GM12878 (cell line): Measurements from ENCODE around the gene SOST. TPM values are rescaled to one million over a fixed set of nuclear protein-coding genes. Genes with fewer than 3 reads are reported as not detected.

Experiments
- ATAC-seq: fragments of 200-7000 bp; cut with Tn5 transposase; 3 replicates; pipeline ENCODE4 v1.9.1; 2020; ENCODE audit warnings: mild to moderate bottlenecking, moderate library complexity
- BruUV-seq: library from RNA; stranded (reverse); fragments of 400-500 nt; replicated peaks from 2 replicates; lab custom pipeline; 2021; lab: Mats Ljungman, UMichigan
- CTCF ChIA-PET: fragments of 300-600 bp; sonication (Branson Sonifier 250); formaldehyde crosslinking; extraction: SDS; loops from one replicate; lab custom pipeline; 2021; ENCODE audit warnings: inconsistent platforms; lab: Yijun Ruan, JAX
- POLR2A ChIA-PET: fragments of 350-600 bp; formaldehyde crosslinking; extraction: SDS; loops from one replicate; lab custom pipeline; 2021; ENCODE audit warnings: inconsistent platforms; lab: Charles Lee
- RAD21 ChIA-PET: fragments of 300-600 bp; sonication (Branson Sonifier 250); formaldehyde crosslinking; loops from one replicate; lab custom pipeline; 2023; ENCODE audit warnings: antibody characterized with exemption; ENCODE audit not compliant: unreplicated experiment; lab: Charles Lee
- SMC1A ChIA-PET: fragments of 300-600 bp; sonication (Branson Sonifier 250); formaldehyde crosslinking; loops from one replicate; lab custom pipeline; 2023; ENCODE audit not compliant: unreplicated experiment, uncharacterized antibody; lab: Charles Lee
- DNase-seq: peaks from one replicate; pipeline ENCODE4 v3.0.0-alpha.2; 2011; ENCODE audit warnings: low read depth, low spot score
- FAIRE-seq: peaks from 3 replicates; lab custom pipeline; 2011; peaks lifted over from hg19 to GRCh38; lab: Jason Lieb, UNC
- H2AFZ ChIP-seq: 2 replicates; pipeline ENCODE4 v1.6.0; 2011; ENCODE audit warnings: low read depth, low read length, control low read depth; ENCODE audit not compliant: control insufficient read depth
- H3K27ac ChIP-seq: 2 replicates; pipeline ENCODE4 v1.5.1; 2011; ENCODE audit warnings: control low read depth; ENCODE audit not compliant: control insufficient read depth, insufficient read depth
- H3K27me3 ChIP-seq, 2 experiments: replicated peaks in 1 of 2; 2 replicates each; pipeline versions ENCODE4 v1.6.0 to v1.6.1; 2011; ENCODE audit warnings: low read length in 1 of 2; ENCODE audit not compliant: control insufficient read depth in 2 of 2, insufficient read depth in 2 of 2
- H3K36me3 ChIP-seq, 2 experiments: 2 replicates each; pipeline ENCODE4 v1.5.1; 2011; ENCODE audit warnings: low read length in 1 of 2; ENCODE audit not compliant: control insufficient read depth in 2 of 2, insufficient read depth in 2 of 2
- H3K4me1 ChIP-seq: 2 replicates; pipeline ENCODE4 v1.6.1; 2011; ENCODE audit warnings: mild to moderate bottlenecking, low read length, moderate library complexity, mixed read lengths; ENCODE audit not compliant: control insufficient read depth, insufficient read depth
- H3K4me2 ChIP-seq: 2 replicates; pipeline ENCODE4 v1.6.0; 2011; ENCODE audit warnings: control low read depth; ENCODE audit not compliant: control insufficient read depth, insufficient read depth
- H3K4me3 ChIP-seq: fragments of 200-600 bp; sonication (generic); 2 replicates; pipeline ENCODE4 v1.5.1; 2016
- H3K79me2 ChIP-seq: 2 replicates; pipeline ENCODE4 v1.6.0; 2011; ENCODE audit warnings: low read length; ENCODE audit not compliant: control insufficient read depth, insufficient read depth
- H3K9ac ChIP-seq: 2 replicates; pipeline ENCODE4 v1.8.0; 2011; ENCODE audit warnings: low read length, control low read depth, mixed read lengths; ENCODE audit not compliant: control insufficient read depth, insufficient read depth
- H3K9me3 ChIP-seq: replicated peaks from 3 replicates; pipeline ENCODE4 v1.5.1; 2011; ENCODE audit warnings: mild to moderate bottlenecking, low read length; ENCODE audit not compliant: control insufficient read depth, insufficient read depth
- H4K20me1 ChIP-seq: 2 replicates; pipeline ENCODE4 v1.6.0; 2011; ENCODE audit not compliant: control insufficient read depth, insufficient read depth
- ATF2 ChIP-seq: IDR thresholded peaks from 2 replicates; pipeline ENCODE4 v1.6.1; 2012; ENCODE audit warnings: low read length, inconsistent platforms
- BACH1 ChIP-seq: fragments of 450-650 bp; IDR thresholded peaks from 2 replicates; pipeline ENCODE4 v1.6.1; 2017; ENCODE audit warnings: mild to moderate bottlenecking, borderline replicate concordance
- BCL11A ChIP-seq: IDR thresholded peaks from 2 replicates; pipeline ENCODE4 v1.6.1; 2011; ENCODE audit warnings: low read depth, low read length
- BMI1 ChIP-seq: fragments of 450-650 bp; IDR thresholded peaks from 2 replicates; pipeline ENCODE4 v1.6.1; 2016; ENCODE audit warnings: mild to moderate bottlenecking, moderate library complexity, borderline replicate concordance
- DPF2 ChIP-seq: fragments of 450-650 bp; IDR thresholded peaks from 2 replicates; pipeline ENCODE4 v1.6.1; 2017; ENCODE audit warnings: mild to moderate bottlenecking
- HDGF ChIP-seq: fragments of 450-650 bp; IDR thresholded peaks from 2 replicates; pipeline ENCODE4 v1.6.1; 2016; ENCODE audit warnings: antibody characterized with exemption
- RCOR1 ChIP-seq: conservative IDR thresholded peaks from 2 replicates; pipeline ENCODE4 v1.6.1; 2012; ENCODE audit warnings: low read depth, low read length, improper control_type of control experiment
- RELB ChIP-seq: fragments of 450-650 bp; IDR thresholded peaks from 2 replicates; pipeline ENCODE4 v1.6.1; 2017; ENCODE audit warnings: low read depth, mild to moderate bottlenecking, moderate library complexity
- RFX5 ChIP-seq: IDR thresholded peaks from 2 replicates; pipeline ENCODE4 v1.6.1; 2011; ENCODE audit warnings: low read depth, low read length, improper control_type of control experiment
- SMAD1 ChIP-seq: fragments of 450-650 bp; IDR thresholded peaks from 2 replicates; pipeline ENCODE4 v1.6.1; 2018; ENCODE audit warnings: mild to moderate bottlenecking, low read depth; ENCODE audit not compliant: partially characterized antibody
- USF1 ChIP-seq: IDR thresholded peaks from 2 replicates; pipeline ENCODE4 v1.6.1; 2011; ENCODE audit warnings: borderline replicate concordance, low read depth, mild to moderate bottlenecking, moderate library complexity, mixed read lengths, low read length; ENCODE audit not compliant: insufficient read depth; ENCODE audit errors: extremely low read length
- USF2 ChIP-seq: IDR thresholded peaks from 2 replicates; pipeline ENCODE4 v1.6.1; 2011; ENCODE audit warnings: low read depth, low read length, improper control_type of control experiment, borderline replicate concordance
- YY1 ChIP-seq: IDR thresholded peaks from 2 replicates; pipeline ENCODE4 v1.6.1; 2011; ENCODE audit warnings: low read depth, mild to moderate bottlenecking, low read length
- ZNF622 ChIP-seq: fragments of 450-650 bp; IDR thresholded peaks from 2 replicates; pipeline ENCODE4 v1.6.1; 2017; ENCODE audit warnings: mild to moderate bottlenecking, inconsistent platforms
- WGBS: methylation state at CpG from one replicate; pipeline ENCODE4 v1.1.6; 2016; ENCODE audit warnings: low lambda C conversion rate; ENCODE audit not compliant: insufficient replicate concordance, insufficient coverage; ENCODE audit errors: missing lambda C conversion rate; 5-methylcytosine and 5-hydroxymethylcytosine counted together
- in situ Hi-C: fragments of 300-500 bp; cut with MboI; formaldehyde crosslinking; loops from 9 replicates; pipeline ENCODE4 v1.14.3; 2018; ENCODE audit warnings: mixed read lengths
- intact Hi-C: fragments of 100-400 bp; cut with micrococcal nuclease; formaldehyde crosslinking; loops from one replicate; pipeline ENCODE4 v1.14.2; 2022; ENCODE audit not compliant: unreplicated experiment
- polyA plus RNA-seq, 11 experiments: library from polyadenylated mRNA; depleted of rRNA in 4 of 11; unstranded in 6 of 11; stranded (reverse) in 5 of 11; fragments of >200 nt; fragmentation: Nextera tagmentation in 4 of 11; fragmentation: Illumina TruSeq in 1 of 11; extraction: Ambion mirVana in 4 of 11; extraction: Trizol in 1 of 11; gene quantifications; 1 replicate in 1 of 11; 2 replicates in 10 of 11; pipeline versions ENCODE4 v1.2.1 to v1.2.3, GENCODE V29; 2011 to 2016; ENCODE audit warnings: inconsistent platforms in 2 of 11, missing spikeins in 2 of 11, low read depth in 1 of 11
- total RNA-seq, 4 experiments: library from RNA; depleted of rRNA in 3 of 4; stranded (reverse); fragments of >200 nt in 3 of 4; fragmentation: Illumina TruSeq in 1 of 4; extraction: Trizol in 1 of 4; gene quantifications; 2 replicates each; pipeline versions ENCODE4 v1.2.1 to v1.2.3, GENCODE V29; 2013 to 2021

Gene SOST
- total and polyA plus RNA-seq, 10 of the 15 experiments (the other 5 are each of a cell fraction or from before 2014, with no cell fraction given): not detected

- no peak for TF ChIP-seq HDGF
These were observed 20.8 kb upstream of the SOST start (continued) for GRCh38 chr17:43779145-43780125.

GRCh38 chr17:43778337-43779144 lies 19.9 kb upstream of the SOST start, which contains the start of gene DUSP3:
DUSP3 (minus strand) TSS chr17:43778977; CDS start chr17:43778924, 53 bp downstream.
- FAIRE-seq (no peak), ATAC-seq (peak; percentile 99), DNase-seq (no peak)
- Histone ChIP-seq H3K9me3 (no peaks in the 10 kb centered on the region), H3K27me3 (peaks cover 5 to 12% of the 10 kb centered on the region in 2 experiments; a peak in 2 of 4 replicates), H3K36me3 (no peaks in the 10 kb centered on the region), H3K4me2 (peak within 1 kb of the TSS; percentile 92), H3K79me2 (no peaks in the 10 kb centered on the region; the same call in 1 of the 2 replicates), H4K20me1 (no peaks in the 10 kb centered on the region), H2AFZ (peak within 1 kb of the TSS; percentile 96), H3K4me1 (no peaks in the 10 kb centered on the region), H3K9ac (peak within 1 kb of the TSS; percentile 73), H3K27ac (peak within 1 kb of the TSS; percentile 52; the same call in 1 of the 2 replicates), H3K4me3 (peak within 1 kb of the TSS; percentile 89)
- BruUV-seq: no TSS peak
- WGBS: under 1% methylated on average over 69 of the region's 100 CpGs
- intact Hi-C loops (loop anchor here (5.0 kb wide), 1 partner anchor 261 kb away; no protein-coding TSS in a partner anchor), in situ Hi-C loops (no loop called here)
- ChIA-PET POLR2A (interaction anchor here (0.6 kb wide), 1 partner anchor 308 kb away, joined by 3 read pairs; no protein-coding TSS in a partner anchor), RAD21 (interaction anchor here (0.6 kb wide), 1 partner anchor 205 kb away, joined by 3 read pairs; no protein-coding TSS in a partner anchor), CTCF (interaction anchor here (0.5 to 1.5 kb wide), 3 partner anchors 12 to 202 kb away, joined by 3 to 4 read pairs (median 3); no protein-coding TSS in a partner anchor), SMC1A (no interaction called here)
- TF ChIP-seq BACH1 (0 out of 2 replicates have a peak, but pooled peaks have one; percentile 14), RCOR1 (no peak), ZNF622 (no peak), RFX5 (peak; percentile 74; the same call in 1 of the 2 replicates), BMI1 (peak; percentile 88; the same call in 1 of the 2 replicates), USF2 (peak; percentile 48), RELB (no peak), BCL11A (no peak), USF1 (peak; percentile 82), YY1 (peak; percentile 71), HDGF (no peak), SMAD1 (no peak), DPF2 (0 out of 2 replicates have a peak, but pooled peaks have one; percentile 65), ATF2 (no peak)
